ENCODE measurements around the gene MKLN1. TPM values are rescaled to one million over a fixed set of nuclear protein-coding genes. Genes with fewer than 3 reads are reported as not detected.
A peak's percentile ranks its signal among the peaks of the same experiment; 100 is the strongest.

Gene MKLN1
- total and polyA plus RNA-seq, 4 donors, result 7.1 to 48.4 (median 25.5) TPM

DNA sequence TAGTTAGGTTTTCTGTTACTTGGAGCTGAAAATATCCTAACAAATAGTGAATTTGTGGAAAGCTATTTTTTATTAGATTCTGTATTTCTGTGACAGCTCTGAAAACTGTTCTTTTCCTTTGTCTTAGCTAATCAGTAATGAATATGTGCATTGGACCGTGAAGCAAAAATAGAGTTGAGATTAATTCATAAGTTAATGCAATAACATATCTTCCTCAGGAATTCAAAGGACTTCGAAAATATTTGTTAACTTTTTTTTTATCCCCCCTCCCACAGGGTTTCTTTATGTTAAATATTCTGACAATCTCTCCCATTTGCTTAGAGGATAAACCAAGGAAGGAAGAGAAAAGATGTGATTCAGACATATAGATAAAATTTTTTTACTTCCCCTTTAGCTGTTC lies 127.3 kb downstream of the MKLN1 start (continued):
- TF ChIP-seq, protein P1, sequence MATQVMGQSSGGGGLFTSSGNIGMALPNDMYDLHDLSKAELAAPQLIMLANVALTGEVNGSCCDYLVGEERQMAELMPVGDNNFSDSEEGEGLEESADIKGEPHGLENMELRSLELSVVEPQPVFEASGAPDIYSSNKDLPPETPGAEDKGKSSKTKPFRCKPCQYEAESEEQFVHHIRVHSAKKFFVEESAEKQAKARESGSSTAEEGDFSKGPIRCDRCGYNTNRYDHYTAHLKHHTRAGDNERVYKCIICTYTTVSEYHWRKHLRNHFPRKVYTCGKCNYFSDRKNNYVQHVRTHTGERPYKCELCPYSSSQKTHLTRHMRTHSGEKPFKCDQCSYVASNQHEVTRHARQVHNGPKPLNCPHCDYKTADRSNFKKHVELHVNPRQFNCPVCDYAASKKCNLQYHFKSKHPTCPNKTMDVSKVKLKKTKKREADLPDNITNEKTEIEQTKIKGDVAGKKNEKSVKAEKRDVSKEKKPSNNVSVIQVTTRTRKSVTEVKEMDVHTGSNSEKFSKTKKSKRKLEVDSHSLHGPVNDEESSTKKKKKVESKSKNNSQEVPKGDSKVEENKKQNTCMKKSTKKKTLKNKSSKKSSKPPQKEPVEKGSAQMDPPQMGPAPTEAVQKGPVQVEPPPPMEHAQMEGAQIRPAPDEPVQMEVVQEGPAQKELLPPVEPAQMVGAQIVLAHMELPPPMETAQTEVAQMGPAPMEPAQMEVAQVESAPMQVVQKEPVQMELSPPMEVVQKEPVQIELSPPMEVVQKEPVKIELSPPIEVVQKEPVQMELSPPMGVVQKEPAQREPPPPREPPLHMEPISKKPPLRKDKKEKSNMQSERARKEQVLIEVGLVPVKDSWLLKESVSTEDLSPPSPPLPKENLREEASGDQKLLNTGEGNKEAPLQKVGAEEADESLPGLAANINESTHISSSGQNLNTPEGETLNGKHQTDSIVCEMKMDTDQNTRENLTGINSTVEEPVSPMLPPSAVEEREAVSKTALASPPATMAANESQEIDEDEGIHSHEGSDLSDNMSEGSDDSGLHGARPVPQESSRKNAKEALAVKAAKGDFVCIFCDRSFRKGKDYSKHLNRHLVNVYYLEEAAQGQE (IDR thresholded peaks at IDR 0.05), result no peak
- TF ChIP-seq TAF1 (conservative IDR thresholded peaks at IDR 0.05) (no peak), HNF4G (IDR thresholded peaks at IDR 0.05) (no peak), JUND (IDR thresholded peaks at IDR 0.05) (no peak), GABPA (IDR thresholded peaks at IDR 0.05 in 1 of 2, conservative IDR thresholded peaks at IDR 0.05 in 1 of 2) (no peak)

DNA sequence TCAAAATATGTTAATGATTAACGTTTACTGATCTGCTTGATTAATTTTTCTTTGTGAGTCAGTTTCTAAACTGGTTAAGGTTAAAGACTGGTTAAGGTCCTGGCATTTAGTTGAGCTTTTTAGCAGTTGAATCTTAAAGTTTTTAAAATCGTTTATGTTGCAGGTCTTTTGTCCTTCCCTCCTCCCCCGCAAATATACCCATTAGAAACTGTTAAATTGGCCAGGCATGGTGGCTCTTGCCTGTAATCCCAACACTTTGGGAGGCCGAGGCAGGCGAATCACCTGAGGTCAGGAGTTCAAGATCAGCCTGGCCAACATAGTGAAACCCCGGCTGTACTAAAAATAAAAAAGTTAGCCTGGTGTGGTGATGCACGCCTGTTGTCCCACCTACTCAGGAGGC lies 127.9 kb downstream of the MKLN1 start:
- DNase-seq (ENCODE audit: low spot score), result no peak
- H3K4me1 ChIP-seq (ENCODE audit: control insufficient read depth in 4 of 4, insufficient read depth in 4 of 4, low read length in 3 of 4), result peaks cover 3 to 11% (median 7%) of the 10 kb centered on the region in 4 donors
- 47% methylated on average over 7 of the region's 7 CpGs for WGBS
- TF ChIP-seq NR2F2 (IDR thresholded peaks at IDR 0.05) (no peak), JUND (IDR thresholded peaks at IDR 0.05) (peak in 1 of 2 donors; percentile 20), RXRA (IDR thresholded peaks at IDR 0.05) (peak; percentile 10 to 21)
- no peak overlapping the region for H3K4me3 ChIP-seq (ENCODE audit: low read depth in 1 of 3, low read length in 3 of 3)
- no peaks in the 10 kb centered on the region for H3K27me3 ChIP-seq (ENCODE audit: control insufficient read depth in 4 of 4, insufficient read depth in 4 of 4, low read length in 3 of 4)
- no peaks in the 10 kb centered on the region for H3K9me3 ChIP-seq (ENCODE audit: control insufficient read depth in 4 of 4, low read length in 3 of 4)
- peaks cover 0 to 3% (median 1%) of the 10 kb centered on the region in 4 donors for H3K36me3 ChIP-seq (ENCODE audit: control insufficient read depth in 4 of 4, insufficient read depth in 3 of 4, low read depth in 1 of 4, low read length in 3 of 4)
- H3K27ac ChIP-seq (ENCODE audit: low read depth in 1 of 2, low read length in 2 of 2), result no peak overlapping the region
- H3K9ac ChIP-seq (ENCODE audit: low read depth in 1 of 2, low read length in 2 of 2), result no peak overlapping the region

DNA sequence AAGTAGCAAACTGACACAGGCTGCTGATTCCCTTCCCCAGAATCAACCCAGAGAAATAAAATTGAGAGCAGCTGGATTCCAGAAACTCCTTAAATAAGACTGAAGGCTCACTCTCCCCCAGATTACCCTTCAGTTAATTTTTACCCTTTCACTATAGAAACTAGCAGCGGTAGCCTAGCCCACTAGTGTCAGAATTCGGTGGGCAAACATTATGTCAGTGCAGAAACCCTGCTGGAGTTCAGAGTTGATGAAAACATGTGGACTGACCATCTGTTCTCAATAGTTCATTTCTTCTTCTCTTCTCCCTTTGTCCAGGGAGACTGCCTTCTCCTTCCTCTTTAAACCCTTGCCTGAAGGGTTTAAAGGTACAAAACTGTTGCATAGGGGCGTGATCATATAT lies 128.7 kb downstream of the MKLN1 start:
- H3K4me3 ChIP-seq (ENCODE audit: low read depth in 1 of 3, low read length in 3 of 3), result no peak overlapping the region
- H3K27me3 ChIP-seq (ENCODE audit: control insufficient read depth in 4 of 4, insufficient read depth in 4 of 4, low read length in 3 of 4), result no peaks in the 10 kb centered on the region
- H3K4me1 ChIP-seq (ENCODE audit: control insufficient read depth in 4 of 4, insufficient read depth in 4 of 4, low read length in 3 of 4), result peaks cover 3 to 11% (median 7%) of the 10 kb centered on the region in 4 donors
- 95% methylated on average over 3 of the region's 3 CpGs for WGBS
- peaks cover 0 to 3% (median 1%) of the 10 kb centered on the region in 4 donors for H3K36me3 ChIP-seq (ENCODE audit: control insufficient read depth in 4 of 4, insufficient read depth in 3 of 4, low read depth in 1 of 4, low read length in 3 of 4)
- H3K27ac ChIP-seq (ENCODE audit: low read depth in 1 of 2, low read length in 2 of 2), result no peak overlapping the region
- no peak for DNase-seq (ENCODE audit: low spot score)
- H3K9ac ChIP-seq (ENCODE audit: low read depth in 1 of 2, low read length in 2 of 2), result no peak overlapping the region
- H3K9me3 ChIP-seq (ENCODE audit: control insufficient read depth in 4 of 4, low read length in 3 of 4), result no peaks in the 10 kb centered on the region
- TF ChIP-seq SP1 (IDR thresholded peaks at IDR 0.05), result no peak
- TF ChIP-seq RAD21 (IDR thresholded peaks at IDR 0.05), result no peak
- no peak for TF ChIP-seq GABPA (IDR thresholded peaks at IDR 0.05 in 1 of 2, conservative IDR thresholded peaks at IDR 0.05 in 1 of 2)
- TF ChIP-seq HNF4A (conservative IDR thresholded peaks at IDR 0.05), result no peak
- no peak for TF ChIP-seq JUND (IDR thresholded peaks at IDR 0.05)
- TF ChIP-seq FOXA1 (IDR thresholded peaks at IDR 0.05), result no peak
- TF ChIP-seq, protein P1 (IDR thresholded peaks at IDR 0.05), result no peak
- TF ChIP-seq TAF1 (conservative IDR thresholded peaks at IDR 0.05), result no peak
- TF ChIP-seq YY1 (IDR thresholded peaks at IDR 0.05), result no peak
- TF ChIP-seq, protein P2, sequence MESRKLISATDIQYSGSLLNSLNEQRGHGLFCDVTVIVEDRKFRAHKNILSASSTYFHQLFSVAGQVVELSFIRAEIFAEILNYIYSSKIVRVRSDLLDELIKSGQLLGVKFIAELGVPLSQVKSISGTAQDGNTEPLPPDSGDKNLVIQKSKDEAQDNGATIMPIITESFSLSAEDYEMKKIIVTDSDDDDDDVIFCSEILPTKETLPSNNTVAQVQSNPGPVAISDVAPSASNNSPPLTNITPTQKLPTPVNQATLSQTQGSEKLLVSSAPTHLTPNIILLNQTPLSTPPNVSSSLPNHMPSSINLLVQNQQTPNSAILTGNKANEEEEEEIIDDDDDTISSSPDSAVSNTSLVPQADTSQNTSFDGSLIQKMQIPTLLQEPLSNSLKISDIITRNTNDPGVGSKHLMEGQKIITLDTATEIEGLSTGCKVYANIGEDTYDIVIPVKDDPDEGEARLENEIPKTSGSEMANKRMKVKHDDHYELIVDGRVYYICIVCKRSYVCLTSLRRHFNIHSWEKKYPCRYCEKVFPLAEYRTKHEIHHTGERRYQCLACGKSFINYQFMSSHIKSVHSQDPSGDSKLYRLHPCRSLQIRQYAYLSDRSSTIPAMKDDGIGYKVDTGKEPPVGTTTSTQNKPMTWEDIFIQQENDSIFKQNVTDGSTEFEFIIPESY (IDR thresholded peaks at IDR 0.05), result no peak
- no peak for TF ChIP-seq HNF4G (IDR thresholded peaks at IDR 0.05)
- TF ChIP-seq FOXA2 (IDR thresholded peaks at IDR 0.05), result no peak
- TF ChIP-seq, protein P3, sequence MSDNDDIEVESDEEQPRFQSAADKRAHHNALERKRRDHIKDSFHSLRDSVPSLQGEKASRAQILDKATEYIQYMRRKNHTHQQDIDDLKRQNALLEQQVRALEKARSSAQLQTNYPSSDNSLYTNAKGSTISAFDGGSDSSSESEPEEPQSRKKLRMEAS (IDR thresholded peaks at IDR 0.05), result no peak
- TF ChIP-seq EGR1 (IDR thresholded peaks at IDR 0.05; ENCODE audit: low read depth in 2 of 2), result no peak
- TF ChIP-seq, protein P4, sequence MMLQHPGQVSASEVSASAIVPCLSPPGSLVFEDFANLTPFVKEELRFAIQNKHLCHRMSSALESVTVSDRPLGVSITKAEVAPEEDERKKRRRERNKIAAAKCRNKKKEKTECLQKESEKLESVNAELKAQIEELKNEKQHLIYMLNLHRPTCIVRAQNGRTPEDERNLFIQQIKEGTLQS (IDR thresholded peaks at IDR 0.05), result no peak
- no peak for TF ChIP-seq RXRA (IDR thresholded peaks at IDR 0.05)
